A549 (cell line): Measurements from ENCODE around the gene LIMA1. TPM values are rescaled to one million over a fixed set of nuclear protein-coding genes. Genes with fewer than 3 reads are reported as not detected.
A peak's percentile ranks its signal among the peaks of the same experiment; 100 is the strongest.
"Not testable (repeated sequence)": the region's sequence is repeated elsewhere in the genome, so short reads cannot be mapped to it uniquely, and the experiment has no call there.

Source experiments
- ATAC-seq, 2 experiments: fragments of 200-7000 bp in 1 of 2; fragments of >200 bp in 1 of 2; cut with Nextera tagmentation in 1 of 2; cut with Tn5 transposase in 1 of 2; 3 replicates each; pipeline versions ENCODE4 v1.8.0 to v1.9.1; 2018 to 2020; ENCODE audit warnings: mild to moderate bottlenecking in 1 of 2, moderate library complexity in 1 of 2
- CTCF ChIA-PET: fragments of 300-600 bp; sonication (Branson Sonifier 250); formaldehyde crosslinking; extraction: SDS; loops from one replicate; lab custom pipeline; 2021; ENCODE audit warnings: antibody characterized with exemption, inconsistent platforms; lab: Yijun Ruan, JAX
- POLR2A ChIA-PET: fragments of 350-600 bp; formaldehyde crosslinking; extraction: SDS; loops from one replicate; lab custom pipeline; 2021; ENCODE audit warnings: antibody characterized with exemption, inconsistent platforms; lab: Yijun Ruan, JAX
- DNase-seq, 2 experiments: peaks; one replicate each; pipeline versions ENCODE4 v3.0.0 to v3.0.0-alpha.2; 2011 to 2016; ENCODE audit warnings: low read depth in 1 of 2, low spot score in 1 of 2
- FAIRE-seq: peaks from 2 replicates; lab custom pipeline; 2011; peaks lifted over from hg19 to GRCh38; lab: Jason Lieb, UNC
- H3K27ac ChIP-seq, 2 experiments: fragments of >200 bp; sonication (Bioruptor Twin); formaldehyde crosslinking; 3 replicates each; pipeline ENCODE4 v1.5.1; 2016 to 2017
- H3K4me1 ChIP-seq: fragments of >200 bp; sonication (Bioruptor Twin); formaldehyde crosslinking; 3 replicates; pipeline ENCODE4 v1.6.1; 2016
- H3K4me2 ChIP-seq: fragments of >200 bp; sonication (Bioruptor Twin); formaldehyde crosslinking; 3 replicates; pipeline ENCODE4 v1.6.1; 2016
- H3K4me3 ChIP-seq: fragments of >200 bp; sonication (Bioruptor Twin); formaldehyde crosslinking; 3 replicates; pipeline ENCODE4 v1.5.1; 2016
- H3K9me3 ChIP-seq: fragments of >200 bp; sonication (Bioruptor Twin); formaldehyde crosslinking; 3 replicates; pipeline ENCODE4 v1.6.1; 2016
- CHD2 ChIP-seq: fragments of 150-350 bp; IDR thresholded peaks from 2 replicates; pipeline ENCODE4 v1.6.1; 2014; ENCODE audit warnings: low read length; ENCODE audit not compliant: partially characterized antibody
- CTCF ChIP-seq: fragments of >200 bp; sonication (Bioruptor Twin); formaldehyde crosslinking; IDR thresholded peaks from 3 replicates; pipeline ENCODE4 v1.5.1; 2016
- EP300 ChIP-seq, 2 experiments: fragments of >200 bp; sonication (Bioruptor Twin); formaldehyde crosslinking; IDR thresholded peaks; 2 replicates in 1 of 2; 3 replicates in 1 of 2; pipeline ENCODE4 v1.6.1; 2016 to 2017
- ESRRA ChIP-seq: fragments of 150-350 bp; IDR thresholded peaks from 2 replicates; pipeline ENCODE4 v1.6.1; 2014; ENCODE audit warnings: mild to moderate bottlenecking, low read length, borderline replicate concordance
- FOSL2 ChIP-seq, 2 experiments: fragments of 450-650 bp in 1 of 2; fragments of >200 bp in 1 of 2; sonication (Bioruptor Twin) in 1 of 2; formaldehyde crosslinking; IDR thresholded peaks; 2 replicates each; pipeline versions ENCODE4 v1.5.0 to v1.6.1; 2016 to 2020; ENCODE audit warnings: mild to moderate bottlenecking in 1 of 2, moderate library complexity in 1 of 2
- FOXS1 ChIP-seq: fragments of 250-450 bp; sonication (Bioruptor Pico); IDR thresholded peaks from 2 replicates; pipeline ENCODE4 v1.5.0; 2020; ENCODE audit warnings: mild to moderate bottlenecking, moderate library complexity
- GATA3 ChIP-seq: IDR thresholded peaks from 2 replicates; pipeline ENCODE4 v1.6.1; 2012; ENCODE audit warnings: borderline replicate concordance
- HMGXB4 ChIP-seq: fragments of 250-450 bp; sonication (Bioruptor Pico); IDR thresholded peaks from 2 replicates; pipeline ENCODE4 v1.5.0; 2021; ENCODE audit warnings: mild to moderate bottlenecking, moderate library complexity, borderline replicate concordance
- JUNB ChIP-seq: fragments of >200 bp; sonication (Bioruptor Twin); formaldehyde crosslinking; IDR thresholded peaks from 2 replicates; pipeline ENCODE4 v1.6.1; 2016
- KDM5A ChIP-seq: fragments of 200-600 bp; sonication (generic); IDR thresholded peaks from 2 replicates; pipeline ENCODE4 v1.6.1; 2016; ENCODE audit warnings: antibody characterized with exemption, mild to moderate bottlenecking
- MAFK ChIP-seq: fragments of 450-650 bp; IDR thresholded peaks from 2 replicates; pipeline ENCODE4 v1.6.1; 2014; ENCODE audit not compliant: partially characterized antibody
- MAX ChIP-seq: IDR thresholded peaks from 2 replicates; pipeline ENCODE4 v1.6.1; 2012
- NPAS2 ChIP-seq: fragments of 250-450 bp; sonication (Bioruptor Pico); IDR thresholded peaks from 2 replicates; pipeline ENCODE4 v1.8.0; 2022; ENCODE audit warnings: mild to moderate bottlenecking, moderate library complexity, borderline replicate concordance
- NR3C1 ChIP-seq: fragments of >200 bp; sonication (Bioruptor Twin); formaldehyde crosslinking; IDR thresholded peaks from 3 replicates; pipeline ENCODE4 v1.6.1; 2017
- POLR2A ChIP-seq: IDR thresholded peaks from 2 replicates; pipeline ENCODE4 v1.6.1; 2012; ENCODE audit warnings: mild to moderate bottlenecking, low read length
- POLR2AphosphoS2 ChIP-seq: conservative IDR thresholded peaks from 2 replicates; pipeline ENCODE4 v1.6.1; 2012; ENCODE audit warnings: low read length, improper control_type of control experiment, inconsistent platforms
- RARB ChIP-seq: fragments of 250-450 bp; sonication (Bioruptor Pico); IDR thresholded peaks from 2 replicates; pipeline ENCODE4 v1.8.0; 2021; ENCODE audit warnings: mild to moderate bottlenecking, moderate library complexity
- RCOR1 ChIP-seq: fragments of 150-350 bp; IDR thresholded peaks from 2 replicates; pipeline ENCODE4 v1.6.1; 2014; ENCODE audit warnings: antibody characterized with exemption, low read length, low read depth
- TP53 ChIP-seq: fragments of 250-450 bp; sonication (Bioruptor Pico); IDR thresholded peaks from 2 replicates; pipeline ENCODE4 v1.5.0; 2021; ENCODE audit warnings: mild to moderate bottlenecking, moderate library complexity
- WGBS: methylation state at CpG from one replicate; pipeline ENCODE4 v1.1.6; 2017; ENCODE audit errors: missing lambda C conversion rate; 5-methylcytosine and 5-hydroxymethylcytosine counted together
- polyA plus RNA-seq, 4 experiments: library from polyadenylated mRNA; depleted of rRNA in 3 of 4; stranded (reverse); fragments of >200 nt; fragmentation: RNase III in 1 of 4; extraction: RNeasy Plus Mini Kit Qiagen cat#74134 plus additional on column Dnase treatment in 1 of 4; gene quantifications; 2 replicates in 3 of 4; 3 replicates in 1 of 4; pipeline ENCODE4 v1.2.3, GENCODE V29; 2011 to 2017

The LIMA1 gene
- polyA plus RNA-seq, 2 of the 4 experiments (the other 2 are of a cell fraction): 9.0 to 23.4 TPM

GRCh38 chr12:50219544-50219943 lies 63.8 kb downstream of the LIMA1 start:
- FAIRE-seq (no peak), DNase-seq (no peak), ATAC-seq (no peak)
- CTCF ChIA-PET: no interaction called here
- POLR2A ChIA-PET: no interaction called here
- H3K4me1 ChIP-seq: peaks cover 53% of the 10 kb centered on the region
- no peak overlapping the region for H3K4me2 ChIP-seq
- H3K9me3 ChIP-seq: no peaks in the 10 kb centered on the region
- H3K27ac ChIP-seq: peak overlapping the region in 1 of 2 experiments; percentile 67; a peak in 2 of 6 replicates
- WGBS: 95% methylated on average over 2 of the region's 2 CpGs
- no peak overlapping the region for H3K4me3 ChIP-seq
- TF ChIP-seq KDM5A (no peak), EP300 (IDR thresholded peaks at IDR 0.05) (no peak)

GRCh38 chr12:50219001-50219400 lies 64.3 kb downstream of the LIMA1 start:
- H3K27ac ChIP-seq, DNase-seq, ATAC-seq, H3K4me3 ChIP-seq, FAIRE-seq, H3K4me2 ChIP-seq, POLR2A ChIA-PET, H3K9me3 ChIP-seq: not testable (repeated sequence)
- 83% methylated on average over 6 of the region's 6 CpGs for WGBS
- CTCF ChIA-PET: interaction anchor here (0.6 kb wide), 1 partner anchor 106 kb away, joined by 3 read pairs; no protein-coding TSS in a partner anchor
- H3K4me1 ChIP-seq: peaks cover 47% of the 10 kb centered on the region

GRCh38 chr12:50218386-50218785 lies 64.9 kb downstream of the LIMA1 start:
- no peak overlapping the region for H3K4me2 ChIP-seq
- WGBS: 55% methylated on average over 4 of the region's 4 CpGs
- H3K4me3 ChIP-seq: no peak overlapping the region

GRCh38 chr12:50217202-50217601 lies 66.1 kb downstream of the LIMA1 start:
- ChIA-PET CTCF (interaction anchor here (1.5 kb wide), 1 partner anchor 98 kb away, joined by 5 read pairs; no protein-coding TSS in a partner anchor), POLR2A (interaction anchor here (0.6 kb wide), 1 partner anchor 233 kb away, joined by 6 read pairs; no protein-coding TSS in a partner anchor)
- H3K27ac ChIP-seq: no peak overlapping the region; a peak in 1 of 6 replicates
- no peak overlapping the region for H3K4me3 ChIP-seq
- no peaks in the 10 kb centered on the region for H3K9me3 ChIP-seq
- H3K4me2 ChIP-seq: no peak overlapping the region
- FAIRE-seq: no peak
- DNase-seq: no peak
- no peak for ATAC-seq
- 79% methylated on average over 1 of the region's 1 CpG for WGBS
- no peak for TF ChIP-seq ESRRA
- no peak for TF ChIP-seq RCOR1
- TF ChIP-seq EP300 (IDR thresholded peaks at IDR 0.05): no peak
- no peak for TF ChIP-seq GATA3
- no peak for TF ChIP-seq CHD2
- TF ChIP-seq MAFK: no peak
- no peak for TF ChIP-seq FOXS1 (CRISPR knock-in tag)
- no peak for TF ChIP-seq POLR2AphosphoS2
- no peak for TF ChIP-seq NR3C1
- no peak for TF ChIP-seq HMGXB4 (CRISPR knock-in tag)
- no peak for TF ChIP-seq TP53 (CRISPR knock-in tag)
- TF ChIP-seq NPAS2 (CRISPR knock-in tag): no peak
- TF ChIP-seq RARB: no peak
- TF ChIP-seq JUNB: no peak
- no peak for TF ChIP-seq POLR2A
- peaks cover 35% of the 10 kb centered on the region for H3K4me1 ChIP-seq

More at GRCh38 chr12:50218386-50218785, 64.9 kb downstream of the LIMA1 start:
- no peak for FAIRE-seq
- CTCF ChIA-PET: interaction anchor here (0.6 to 1.5 kb wide), 3 partner anchors 18 to 106 kb away, joined by 3 to 5 read pairs (median 5); no protein-coding TSS in a partner anchor
- H3K4me1 ChIP-seq: peaks cover 41% of the 10 kb centered on the region
- DNase-seq: peak in 1 of 2 experiments; percentile 82
- no peaks in the 10 kb centered on the region for H3K9me3 ChIP-seq
- TF ChIP-seq RARB (no peak), FOSL2 (IDR thresholded peaks at IDR 0.05) (no peak; the same call in 1 of the 2 replicates), FOSL2 (CRISPR knock-in tag; IDR thresholded peaks at IDR 0.05) (peak; percentile 80), MAX (peak; percentile 43; the same call in 1 of the 2 replicates), CTCF (no peak)
- TF ChIP-seq, all 56 proteins: peak for 2
- ATAC-seq: peak; percentile 59 to 73; a peak in 5 of 6 replicates
- H3K27ac ChIP-seq: peak overlapping the region in 1 of 2 experiments; percentile 49; a peak in 2 of 6 replicates
- POLR2A ChIA-PET: no interaction called here
